Heart right ventricle (tissue), 16 donors: ENCODE data around the gene EEF2. TPM values are rescaled to one million over a fixed set of nuclear protein-coding genes. Genes with fewer than 3 reads are reported as not detected.
A peak's percentile ranks its signal among the peaks of the same experiment; 100 is the strongest.

Experiments used
- ATAC-seq, 8 donors: fragments of 200-7000 bp; cut with Tn5 transposase; one replicate each; pipeline ENCODE4 v1.9.1; 2020; ENCODE audit warnings: mild to moderate bottlenecking in 8 of 8, moderate library complexity in 8 of 8, moderate number of reproducible peaks in 1 of 8
- DNase-seq, 2 donors: peaks; one replicate each; pipeline ENCODE4 v3.0.0-alpha.2; 2020
- H3K27ac ChIP-seq, 10 donors: fragments of 200-600 bp; sonication (generic) in 2 of 10; one replicate each; pipeline versions ENCODE4 v1.5.0 to v1.8.0; 2020 to 2022; ENCODE audit warnings: mild to moderate bottlenecking in 3 of 10
- H3K27me3 ChIP-seq, 7 donors: fragments of 200-600 bp; one replicate each; pipeline ENCODE4 v1.8.0; 2021 to 2022; ENCODE audit warnings: mild to moderate bottlenecking in 2 of 7
- H3K36me3 ChIP-seq, 9 donors: fragments of 200-600 bp; sonication (generic) in 1 of 9; one replicate each; pipeline versions ENCODE4 v1.5.0 to v1.8.0; 2020 to 2022; ENCODE audit warnings: mild to moderate bottlenecking in 2 of 9
- H3K4me1 ChIP-seq, 9 donors: fragments of 200-600 bp; sonication (generic) in 1 of 9; one replicate each; pipeline versions ENCODE4 v1.5.0 to v1.8.0; 2020 to 2022; ENCODE audit warnings: mild to moderate bottlenecking in 4 of 9
- H3K4me3 ChIP-seq, 10 donors: fragments of 200-600 bp; sonication (generic) in 2 of 10; one replicate each; pipeline versions ENCODE4 v1.5.0 to v1.8.0; 2020 to 2022; ENCODE audit warnings: mild to moderate bottlenecking in 7 of 10, moderate library complexity in 2 of 10
- H3K9me3 ChIP-seq, 11 donors: fragments of 200-600 bp in 10 of 11; sonication (generic) in 2 of 11; one replicate each; pipeline versions ENCODE4 v1.5.0 to v1.8.0; 2013 to 2022; ENCODE audit warnings: mild to moderate bottlenecking in 2 of 11, control low read depth in 1 of 11, moderate library complexity in 1 of 11
- CTCF ChIP-seq, 9 donors: fragments of 200-600 bp; sonication (generic) in 2 of 9; IDR thresholded peaks; one replicate each; pipeline versions ENCODE4 v1.5.0 to v1.8.0; 2021 to 2022; ENCODE audit warnings: antibody characterized with exemption in 9 of 9, mild to moderate bottlenecking in 5 of 9, moderate library complexity in 1 of 9
- WGBS, 2 donors: extraction: QIAGEN DNeasy Blood & Tissue Kit; methylation state at CpG; one replicate each; pipeline ENCODE4 v1.1.7; 2013; ENCODE audit warnings: inconsistent platforms in 1 of 2; 5-methylcytosine and 5-hydroxymethylcytosine counted together
- intact Hi-C, 10 donors: fragments of 100-400 bp; cut with DNase I; formaldehyde crosslinking; loops; one replicate each; pipeline versions ENCODE4 v1.11.1 to v1.14.2; 2022
- long read RNA-seq, 3 donors: library from polyadenylated mRNA; unstranded; transcript quantifications; one replicate each; pipeline ENCODE4 v2.0.0, GENCODE V29; 2020 to 2021
- polyA plus RNA-seq, 2 donors: library from polyadenylated mRNA; stranded (reverse); fragments of 200-250 nt; gene quantifications; one replicate each; pipeline ENCODE4 v1.2.3, GENCODE V29; 2013
- total RNA-seq, 10 donors: library from RNA; stranded (reverse); fragmentation: NEBNext Ultra II Directional in 3 of 10; extraction: Animal tissue kit (Norgen Biotek cat#: 25700) in 3 of 10; gene quantifications; one replicate each; pipeline versions ENCODE4 v1.2.1 to v1.2.4, GENCODE V29; 2021 to 2023
- donor health status: Arrhythmogenic right ventricular cardiomyopathy.
- donor health status: ischemic (EF 13 %, LVEDD 7.1; RV severe dilation, severe dysfunction).
- donor health status: healthy with polysubstance abuse.
- donor health status: DM: no; HTN: yes; CAD: no.
- donor health status: DM: no; HTN: no; CAD: no.
- donor health status: ischemic (EF 25% LVEDD 6.9; RV normal size, moderate dysfunction).
- donor health status: ischemic (EF 25% LVEDD 5.7; RV mildly dilated, moderate dysfunction).
- donor health status: healthy.
- donor health status: DM: yes; HTN: yes; CAD: no.
- donor health status: Ischemic cardiomyopathy.
- donor health status: ischemic (EF 35%, LVEDD 5.7; RV mildly dilated, moderate dysfunction).
- donor health status: nonischemic (EF 11% LVEDD 7.7; RV severe dilation, severe dysfunction).
- donor health status: DM: yes; HTN: yes; CAD: no.
- donor health status: PGD.
- donor health status: ischemic (EF 29% LVEDD 5.4; RV normal size, mild dysfunction).
- donor health status: nonischemic (EF 23%, LVEDD 6.1; RV moderate dilation, normal function).

EEF2 gene
- total RNA-seq (1,000 to 10,000 TPM; 1,845 to 2,887 (median 2,645) TPM), polyA plus RNA-seq (1,000 to 10,000 TPM in 1 of 2 donors, 100 to 1,000 TPM in 1; 704 to 1,279 TPM)
- long read RNA-seq, donor 1, transcript EEF2-201 (15 exons, 3,164 nt) = major isoform, 1,096 of 1,602 reads
- long read RNA-seq, donor 1, partial matches to known transcripts = 354 of 1,602 reads
- long read RNA-seq, donor 1, other reads (novel, unspliced or antisense) = 152 of 1,602 reads
- long read RNA-seq, donor 2, transcript EEF2-201 (15 exons, 3,164 nt) = major isoform, 1,129 of 1,642 reads
- long read RNA-seq, donor 2, partial matches to known transcripts = 346 of 1,642 reads
- long read RNA-seq, donor 2, other reads (novel, unspliced or antisense) = 167 of 1,642 reads
- long read RNA-seq, donor 3, transcript EEF2-201 (15 exons, 3,164 nt) = major isoform, 5,744 of 6,449 reads
- long read RNA-seq, donor 3, partial matches to known transcripts = 621 of 6,449 reads
- long read RNA-seq, donor 3, other reads (novel, unspliced or antisense) = 84 of 6,449 reads

- ATAC-seq = peak; percentile 56 to 85 (median 78)
- WGBS, 2 donors = 0 to 1% methylated on average over 80 of the region's 80 CpGs
- peak within 1 kb of the TSS; percentile 85 to 100 (median 94) for H3K4me3 ChIP-seq
- H3K36me3 ChIP-seq = peaks cover 25 to 44% (median 41%) of the 10 kb centered on the region in 9 donors
- H3K4me1 ChIP-seq = peaks cover 6 to 62% (median 45%) of the 10 kb centered on the region in 9 donors
- no peaks in the 10 kb centered on the region for H3K27me3 ChIP-seq
- H3K9me3 ChIP-seq = no peaks in the 10 kb centered on the region
- H3K27ac ChIP-seq = peak within 1 kb of the TSS; percentile 88 to 100 (median 96)
- peak; percentile 91 for DNase-seq
- no peak for TF ChIP-seq CTCF (IDR thresholded peaks at IDR 0.05)
- intact Hi-C loops = loop anchor here in 9 of 10 donors (2.0 to 10.0 kb wide), 9 partner anchors 14 to 223 kb away; partner anchors contain the start of genes DAPK3 (in 3 of the 9), ANKRD24 (in 1 of the 9), APBA3 (in 1 of the 9) and MAP2K2 (in 1 of the 9)
These were observed at the start of gene EEF2 for GRCh38 chr19:3984908-3985642. Gene EEF2 (minus strand): TSS chr19:3985463. CDS start chr19:3985380, 83 bp downstream.

GRCh38 chr19:4034048-4035017, 49.1 kb upstream of the EEF2 start:
- Histone ChIP-seq H3K4me1 (no peaks in the 10 kb centered on the region), H3K36me3 (peaks cover 0 to 91% (median 38%) of the 10 kb centered on the region in 9 donors), H3K4me3 (no peak overlapping the region), H3K27ac (no peak overlapping the region), H3K27me3 (no peaks in the 10 kb centered on the region), H3K9me3 (no peaks in the 10 kb centered on the region)
- intact Hi-C loops = no loop called here
- ATAC-seq (no peak), DNase-seq (no peak)
- TF ChIP-seq CTCF (IDR thresholded peaks at IDR 0.05) = no peak
- WGBS, 2 donors = 88 to 89% methylated on average over 34 of the region's 34 CpGs

GRCh38 chr19:4033028-4033956, 48.0 kb upstream of the EEF2 start:
- Histone ChIP-seq H3K27ac (no peak overlapping the region), H3K4me1 (no peaks in the 10 kb centered on the region), H3K9me3 (no peaks in the 10 kb centered on the region), H3K27me3 (no peaks in the 10 kb centered on the region), H3K36me3 (peaks cover 0 to 93% (median 41%) of the 10 kb centered on the region in 9 donors), H3K4me3 (no peak overlapping the region)
- no peak for DNase-seq
- no peak for ATAC-seq
- no peak for TF ChIP-seq CTCF (IDR thresholded peaks at IDR 0.05)
- 88 to 90% methylated on average over 63 of the region's 63 CpGs for WGBS, 2 donors
- intact Hi-C loops = no loop called here
